ENCODE results near the gene NDUFS5.
A peak's percentile ranks its signal among the peaks of the same experiment; 100 is the strongest.
"Not testable (repeated sequence)": the region's sequence is repeated elsewhere in the genome, so short reads cannot be mapped to it uniquely, and the experiment has no call there.

Gene NDUFS5

DNA sequence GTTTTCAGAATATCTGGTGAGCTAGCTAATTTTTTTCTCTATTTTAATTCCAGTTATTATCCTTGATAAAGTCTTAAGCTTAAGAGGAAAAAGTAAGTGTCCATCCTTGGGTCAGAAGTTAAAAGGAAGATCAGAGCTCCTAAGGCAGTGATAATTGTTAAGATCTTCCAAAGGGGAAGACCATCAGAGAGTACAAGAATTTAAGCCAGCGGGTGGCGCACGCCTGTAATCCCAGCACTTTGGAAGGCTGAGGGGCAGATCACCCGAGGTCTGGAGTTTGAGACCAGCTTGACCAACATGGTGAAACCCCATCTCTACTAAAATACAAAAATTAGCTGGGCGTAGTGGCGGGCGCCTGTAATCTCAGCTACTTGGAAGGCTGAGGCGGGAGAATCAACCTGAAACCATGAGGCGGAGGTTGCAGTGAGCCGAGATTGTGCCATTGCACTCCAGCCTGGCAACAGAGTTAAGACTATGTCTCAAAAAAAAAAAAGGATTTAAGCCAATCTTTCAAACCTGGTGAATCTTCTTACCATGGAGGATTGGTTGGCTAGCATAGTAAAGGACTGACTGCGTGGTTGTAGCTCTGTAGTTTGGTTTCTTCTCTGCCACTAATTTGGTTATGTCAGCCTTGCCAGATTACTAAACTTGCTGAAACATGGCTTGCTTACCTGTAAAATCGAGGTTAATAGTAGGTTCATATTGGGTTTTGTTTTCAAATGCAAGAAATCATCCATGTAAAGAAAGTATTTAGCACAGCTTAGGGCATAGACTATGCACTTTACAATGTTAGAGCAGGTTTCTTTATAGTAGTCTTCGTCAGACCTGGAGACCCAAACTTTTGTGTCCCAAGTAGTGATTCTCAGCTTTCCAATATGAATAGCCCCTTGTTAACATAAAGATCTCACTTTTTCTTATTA lies 19.2 kb upstream of the NDUFS5 start:
- peak in 1 of 10 donors; percentile 43 for DNase-seq
- intact Hi-C loops (cut with DNase I): no loop called here

GRCh38 chr1:39014956-39015355 lies 11.2 kb upstream of the NDUFS5 start:
- peak in 1 of 10 donors; percentile 65 for DNase-seq
- intact Hi-C loops (cut with DNase I): not testable (repeated sequence)

GRCh38 chr1:39016604-39017171 lies 9.5 kb upstream of the NDUFS5 start:
- no peak for DNase-seq
- intact Hi-C loops (cut with DNase I): no loop called here

DNA sequence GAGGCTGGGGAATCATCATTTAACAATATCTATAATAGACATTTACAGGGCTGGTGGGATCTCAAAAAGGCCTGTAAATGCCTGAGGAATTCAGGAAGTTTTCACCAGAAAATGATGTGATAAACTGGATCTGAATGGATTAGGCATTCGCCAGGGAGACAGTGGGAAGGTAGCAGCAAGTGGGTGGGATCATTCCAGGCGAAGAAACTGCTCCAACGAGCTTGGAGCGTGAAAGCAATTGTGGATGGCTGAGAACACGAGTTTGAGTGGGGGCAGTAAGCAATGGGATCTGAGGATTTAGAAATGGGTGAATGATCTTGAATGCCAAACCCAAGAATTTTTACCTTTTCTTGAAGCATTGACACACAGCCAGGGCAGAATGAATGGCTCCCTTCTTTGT lies 8.9 kb upstream of the NDUFS5 start:
- intact Hi-C loops (cut with DNase I): no loop called here

GRCh38 chr1:39020494-39020893 lies 5.7 kb upstream of the NDUFS5 start:
- DNase-seq; intact Hi-C loops (cut with DNase I): not testable (repeated sequence)

More for the DNA sequence above, 8.9 kb upstream of the NDUFS5 start:
- no peak for DNase-seq

GRCh38 chr1:39021426-39021825 lies 4.7 kb upstream of the NDUFS5 start:
- intact Hi-C loops (cut with DNase I): no loop called here
- DNase-seq: no peak

GRCh38 chr1:39023140-39023539 lies 3.0 kb upstream of the NDUFS5 start:
- intact Hi-C loops (cut with DNase I): loop anchor here (2.0 kb wide), 1 partner anchor 30 kb away; no protein-coding TSS in a partner anchor

DNA sequence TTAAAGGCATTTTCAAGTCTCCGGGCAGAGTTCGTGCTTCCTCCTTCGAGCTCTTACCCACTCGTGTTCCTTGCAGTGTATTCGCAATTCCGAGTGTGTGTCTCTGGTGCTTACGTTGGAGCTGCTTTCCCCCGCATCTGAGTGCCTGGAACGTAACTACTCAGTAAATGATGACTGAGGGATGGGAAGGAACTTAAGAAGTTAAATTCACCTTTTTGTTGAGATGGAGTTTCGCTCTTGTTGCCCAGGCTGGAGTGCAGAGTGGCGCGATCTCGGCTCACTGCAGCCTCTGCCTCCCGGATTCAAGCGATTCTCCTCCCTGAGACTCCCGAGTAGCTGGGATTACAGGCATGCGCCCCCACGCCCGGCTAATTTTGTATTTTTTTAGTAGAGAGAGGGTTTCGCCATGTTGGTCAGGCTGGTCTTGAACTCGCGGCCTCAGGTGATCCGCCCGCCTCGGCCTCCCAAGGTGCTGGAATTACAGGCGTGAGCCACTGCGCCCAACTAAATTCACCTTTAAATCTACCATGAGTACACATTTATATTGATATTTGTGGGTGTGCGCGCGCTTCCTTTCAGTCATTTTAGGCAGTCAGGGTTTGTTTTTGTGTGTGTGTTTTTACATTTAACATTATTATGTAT lies 837 bp downstream of the NDUFS5 start:
- DNase-seq: no peak
- intact Hi-C loops (cut with DNase I): loop anchor here (5.0 kb wide), 1 partner anchor 55 kb away; no protein-coding TSS in a partner anchor

More at GRCh38 chr1:39023140-39023539, 3.0 kb upstream of the NDUFS5 start:
- DNase-seq: no peak

GRCh38 chr1:39034114-39034654 lies 8.0 kb downstream of the NDUFS5 start:
- intact Hi-C loops (cut with DNase I): no loop called here
- DNase-seq: peak in 1 of 10 donors; percentile 44

DNA sequence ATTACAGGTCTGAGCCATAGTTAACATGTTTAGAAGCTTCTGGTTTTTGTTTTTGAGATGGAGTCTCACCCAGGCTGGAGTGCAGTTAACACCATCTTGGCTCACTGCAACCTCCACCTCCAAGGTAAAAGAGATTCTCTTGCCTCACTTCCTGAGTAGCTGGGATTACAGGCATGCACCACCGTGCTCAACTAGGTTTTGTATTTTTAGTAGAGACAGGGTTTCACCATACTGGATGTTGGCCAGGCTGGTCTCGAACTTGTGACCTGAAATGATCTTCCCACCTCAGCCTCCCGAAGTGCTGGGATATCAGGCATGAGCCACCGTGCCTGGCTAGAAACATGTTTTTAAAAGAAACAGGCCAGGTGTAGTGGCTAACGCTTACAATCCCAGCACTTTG lies 10.5 kb downstream of the NDUFS5 start:
- DNase-seq: no peak
- intact Hi-C loops (cut with DNase I): no loop called here

DNA sequence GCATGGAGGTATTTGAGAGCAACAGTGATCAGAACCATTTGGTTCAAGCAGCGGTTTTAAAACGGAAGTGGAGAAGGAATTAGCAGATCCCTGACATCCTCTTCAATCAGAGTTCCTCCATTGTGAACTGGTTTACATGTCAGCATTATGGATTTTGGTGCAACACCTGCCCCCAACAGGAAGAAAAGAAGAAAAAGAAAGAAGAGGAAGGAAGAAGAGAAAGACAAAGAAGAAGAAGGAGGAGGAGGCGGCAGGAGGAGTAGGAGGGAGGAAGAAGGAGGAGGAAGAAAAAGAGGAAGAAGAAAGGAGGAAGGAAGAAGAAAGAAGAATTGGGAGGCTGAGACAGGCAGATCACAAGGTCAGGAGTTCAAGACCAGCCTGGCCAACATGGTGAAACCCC lies 17.4 kb downstream of the NDUFS5 start:
- intact Hi-C loops (cut with DNase I): no loop called here

DNA sequence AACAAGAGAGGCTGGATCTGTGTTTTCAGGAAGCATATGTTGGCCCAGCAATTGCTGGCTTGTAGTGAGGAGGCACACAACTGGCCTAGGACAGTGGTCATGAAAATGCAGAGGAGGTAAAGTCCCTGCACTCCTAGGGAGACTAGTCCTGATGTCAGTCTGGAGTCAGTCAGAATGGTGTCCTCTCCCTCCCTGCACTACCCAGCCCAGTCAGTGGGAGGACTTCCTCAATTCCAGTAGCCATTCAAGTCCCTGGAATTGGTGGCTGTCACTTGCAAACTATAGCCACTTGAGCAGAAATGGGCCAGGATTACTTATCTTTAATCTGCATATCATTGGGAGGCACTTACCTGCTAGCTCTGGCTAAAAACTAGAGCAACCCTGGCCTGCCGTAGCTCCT lies 18.6 kb downstream of the NDUFS5 start:
- intact Hi-C loops (cut with DNase I): no loop called here
- no peak for DNase-seq

More for the DNA sequence above, 17.4 kb downstream of the NDUFS5 start:
- DNase-seq: no peak

DNA sequence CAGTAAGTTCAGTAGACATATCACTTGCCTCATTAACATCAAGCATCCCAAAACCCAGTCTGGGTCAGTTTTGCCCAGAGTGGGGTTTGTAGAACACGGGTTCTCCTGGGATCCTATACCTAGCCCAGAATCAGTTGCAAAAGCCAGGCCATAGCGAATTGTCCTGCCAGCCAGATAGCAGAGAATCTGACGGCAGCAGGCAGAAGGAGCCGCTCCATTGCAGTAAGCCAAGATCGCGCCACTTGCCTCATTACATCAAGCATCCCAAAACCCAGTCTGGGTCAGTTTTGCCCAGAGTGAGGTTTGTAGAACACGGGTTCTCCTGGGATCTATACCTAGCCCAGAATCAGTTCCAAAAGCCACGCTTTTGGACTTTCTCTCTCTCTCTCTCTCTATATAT lies 19.1 kb downstream of the NDUFS5 start:
- DNase-seq: peak in 1 of 10 donors; percentile 69
- intact Hi-C loops (cut with DNase I): no loop called here

DNA sequence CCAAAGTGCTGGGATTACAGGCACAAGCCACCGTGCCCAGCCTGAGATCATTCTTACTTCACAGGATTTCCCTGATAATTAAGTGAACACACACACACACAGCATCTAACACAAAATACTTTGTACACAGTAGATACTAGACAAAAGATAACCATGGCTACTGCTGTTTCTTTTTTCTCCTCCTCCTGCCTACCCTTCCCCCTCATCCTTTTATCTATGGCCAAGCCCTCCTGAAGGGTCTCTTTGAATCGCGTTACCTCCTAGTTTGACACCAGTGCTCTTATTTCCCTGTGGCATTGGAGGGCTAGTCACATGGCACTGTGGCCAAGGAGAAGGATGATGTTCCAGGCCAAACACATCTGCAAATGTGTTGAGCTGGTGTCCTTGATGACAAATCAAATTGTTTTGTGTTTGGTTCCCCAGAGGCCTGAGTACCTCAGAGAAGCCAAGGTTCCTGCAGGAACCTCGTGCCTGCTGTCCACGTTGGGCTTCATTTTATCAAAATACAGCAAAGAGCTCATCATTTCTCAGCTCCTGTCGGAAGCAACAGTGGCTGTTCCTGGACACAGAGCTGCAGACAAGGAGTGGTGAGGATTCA lies 20.6 kb downstream of the NDUFS5 start:
- peak in 1 of 10 donors; percentile 16 for DNase-seq

GRCh38 chr1:39047374-39048229 lies 21.5 kb downstream of the NDUFS5 start:
- peak in 1 of 10 donors; percentile 29 for DNase-seq
- intact Hi-C loops (cut with DNase I): no loop called here

More for the DNA sequence above, 20.6 kb downstream of the NDUFS5 start:
- intact Hi-C loops (cut with DNase I): no loop called here

DNA sequence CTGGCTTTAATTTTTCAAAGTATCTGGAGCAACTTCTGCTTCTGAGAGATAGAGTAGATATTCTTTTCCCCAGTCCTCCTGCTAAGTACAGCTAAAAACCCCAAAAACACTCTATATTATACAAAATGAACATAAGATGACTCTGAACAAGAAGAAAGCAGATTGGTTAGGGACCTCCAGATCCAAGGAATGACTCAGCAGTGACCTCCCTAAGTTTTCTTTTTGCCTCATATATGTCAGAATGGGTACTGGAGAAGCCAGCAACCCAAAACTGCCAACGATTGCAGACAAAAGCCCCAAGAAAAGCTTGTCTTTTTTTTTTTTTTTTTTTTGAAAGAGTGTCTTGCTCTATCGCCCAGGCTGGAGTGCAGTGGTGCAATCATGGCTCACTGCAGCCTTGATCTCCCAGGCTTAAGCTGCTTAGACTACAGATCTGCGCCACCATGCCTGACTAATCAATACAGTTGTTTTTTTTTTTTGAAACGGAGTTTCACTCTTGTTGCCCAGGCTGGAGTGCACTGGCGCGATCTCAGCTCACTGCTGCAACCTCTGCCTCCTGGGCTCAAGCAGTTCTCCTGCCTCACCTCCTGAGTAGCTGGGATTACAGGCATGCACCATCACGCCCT lies 22.7 kb downstream of the NDUFS5 start:
- DNase-seq: no peak
- intact Hi-C loops (cut with DNase I): no loop called here

- peak in 1 of 10 donors; percentile 6 for DNase-seq
- intact Hi-C loops (cut with DNase I): no loop called here
These were observed 23.9 kb downstream of the NDUFS5 start for GRCh38 chr1:39050001-39050400.

- DNase-seq: peak in 1 of 10 donors; percentile 14
- intact Hi-C loops (cut with DNase I): not testable (repeated sequence)
These were observed 25.2 kb downstream of the NDUFS5 start for GRCh38 chr1:39051193-39051850.

Measured in posterior cingulate gyrus (tissue), 11 donors.